GM21529 (cell line): ENCODE results near the gene IL3RA.
"Not testable (repeated sequence)": the region's sequence is repeated elsewhere in the genome, so short reads cannot be mapped to it uniquely, and the experiment has no call there.

Source experiments
- ATAC-seq: cut with Tn5 transposase; IDR thresholded peaks from one replicate; pipeline ENCODE4 v1.9.1; 2021; ENCODE audit not compliant: unreplicated experiment

Gene IL3RA

DNA sequence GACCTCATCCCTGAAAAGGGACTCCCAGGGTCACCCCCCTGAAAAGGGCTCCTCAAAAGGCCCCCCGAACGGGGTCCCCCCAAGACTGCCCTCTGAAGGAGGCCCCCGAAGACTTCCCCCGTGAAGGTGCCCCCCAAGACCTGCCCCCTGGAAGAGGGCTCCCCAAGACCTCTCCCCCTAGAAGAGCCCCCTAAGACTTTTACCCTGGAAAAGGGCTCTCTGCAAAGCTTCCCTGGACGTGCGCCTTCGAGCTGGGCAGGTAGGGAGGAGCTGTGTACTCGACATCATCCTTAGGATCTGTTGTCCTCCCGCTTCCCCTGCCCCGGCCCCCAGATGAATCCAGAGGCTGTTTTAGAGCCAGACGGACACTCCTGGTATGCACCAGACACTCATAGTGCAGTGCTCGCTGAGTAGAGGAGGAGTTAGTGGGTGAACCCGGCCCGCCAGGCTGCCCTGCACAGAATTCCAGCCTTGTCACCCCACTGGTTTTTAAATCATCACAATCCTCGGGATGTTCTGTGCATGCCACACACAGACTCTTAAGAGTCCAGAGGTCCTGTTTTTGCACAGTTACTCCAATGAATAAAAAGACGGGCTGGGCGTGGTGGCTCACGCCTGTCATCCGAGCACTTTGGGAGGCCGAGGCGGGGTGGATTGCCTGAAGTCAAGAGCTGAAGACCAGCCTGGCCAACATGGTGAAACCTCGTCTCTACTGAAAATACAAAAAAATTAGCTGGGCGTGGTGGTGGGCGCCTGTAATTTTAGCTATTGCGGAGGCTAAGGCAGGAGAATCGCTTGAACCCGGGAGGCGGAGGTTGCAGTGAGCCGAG is 61.1 kb downstream of the IL3RA start:
- no peak for ATAC-seq

DNA sequence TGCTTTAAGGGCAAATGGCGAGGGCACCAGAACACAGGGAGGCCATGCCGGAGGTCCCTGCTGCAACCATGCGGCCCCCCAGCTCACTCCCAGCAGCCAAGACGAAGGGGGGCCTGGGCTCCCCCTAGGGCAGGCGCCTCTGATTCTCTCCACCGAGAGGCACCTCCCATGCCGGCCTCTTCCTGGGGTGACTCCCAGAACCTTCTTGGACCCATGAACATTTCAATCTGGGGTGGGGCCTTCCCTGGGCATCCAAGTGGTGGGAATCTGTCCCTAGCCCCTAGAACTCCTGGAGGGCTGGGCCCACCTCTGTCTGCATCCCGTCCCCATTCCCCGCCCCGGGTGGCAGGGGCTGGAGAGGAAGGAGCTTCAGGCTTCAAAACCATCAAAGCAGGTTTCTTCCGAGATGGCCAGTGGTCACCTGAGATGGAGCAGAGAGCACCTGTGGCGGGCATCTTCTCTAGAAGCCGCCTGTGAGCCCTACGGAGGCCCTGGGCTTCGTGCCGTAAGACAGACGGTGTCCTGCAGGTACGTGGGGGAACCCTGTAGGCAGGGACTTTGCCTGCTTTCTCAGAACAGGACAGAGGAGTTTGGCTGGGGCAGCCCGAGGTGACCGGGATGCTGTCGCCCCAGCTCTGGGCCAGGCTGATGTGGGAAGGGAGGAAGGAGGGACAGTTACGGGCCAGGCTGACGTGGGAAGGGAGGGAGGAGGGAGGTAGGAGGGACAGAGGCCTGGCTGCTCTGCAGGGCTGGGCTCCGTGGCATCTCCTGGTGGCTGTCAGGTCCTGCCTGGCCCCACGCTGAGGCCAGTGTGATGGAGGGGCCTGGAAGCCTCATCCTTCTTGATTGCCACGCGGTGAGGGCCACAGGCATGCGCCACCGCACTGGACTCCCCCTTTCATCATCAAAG is 62.1 kb downstream of the IL3RA start:
- no peak for ATAC-seq

DNA sequence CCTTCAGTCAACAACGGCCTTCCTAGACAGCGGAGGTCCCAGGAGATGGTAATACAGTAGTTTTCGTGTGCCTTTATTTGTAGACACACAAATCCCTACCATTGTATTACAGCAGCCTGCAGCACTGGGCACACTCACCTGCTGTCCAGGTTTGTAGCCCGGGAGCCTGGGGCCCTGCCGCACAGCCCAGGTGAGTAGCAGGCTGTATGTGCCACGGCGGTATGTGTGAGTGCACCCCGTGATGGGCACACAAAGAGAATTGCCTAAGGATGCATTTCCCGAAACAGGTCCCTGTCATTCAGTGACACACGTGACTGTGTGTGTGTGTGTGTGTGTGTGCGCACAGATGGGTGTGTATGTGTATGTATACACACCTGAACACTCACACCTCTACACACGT is 63.5 kb downstream of the IL3RA start:
- no peak for ATAC-seq

DNA sequence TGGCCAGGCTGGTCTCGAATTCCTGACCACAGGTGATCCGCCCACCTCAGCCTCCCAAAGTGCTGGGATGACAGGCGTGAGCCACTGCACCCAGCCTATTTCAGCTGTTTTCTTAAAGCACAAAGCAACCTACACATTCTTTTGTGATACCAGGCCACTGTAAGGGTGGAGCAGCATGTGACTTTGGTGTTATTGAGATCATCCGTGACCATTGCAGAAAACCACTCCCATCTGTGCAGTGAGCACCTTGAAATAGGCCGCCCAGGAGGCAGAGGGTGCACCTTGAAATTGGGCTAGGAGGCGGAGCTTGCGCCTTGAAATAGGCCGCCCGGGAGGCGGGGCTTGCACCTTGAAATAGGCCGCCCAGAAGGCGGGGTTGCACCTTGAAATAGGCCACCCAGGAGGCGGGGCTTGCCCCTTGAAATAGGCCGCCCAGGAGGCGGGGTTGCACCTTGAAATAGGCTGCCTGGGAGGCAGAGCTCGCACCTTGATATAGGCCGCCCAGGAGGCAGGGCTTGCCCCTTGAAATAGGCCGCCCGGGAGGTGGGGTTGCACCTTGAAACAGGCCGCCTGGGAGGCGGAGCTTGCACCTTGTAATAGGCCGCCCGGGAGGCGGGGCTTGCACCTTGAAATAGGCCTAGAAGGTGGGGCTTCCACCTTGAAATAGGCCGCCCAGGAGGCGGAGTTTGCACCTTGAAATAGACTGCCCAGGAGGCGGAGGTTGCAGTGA is 64.3 kb downstream of the IL3RA start:
- ATAC-seq = no peak

DNA sequence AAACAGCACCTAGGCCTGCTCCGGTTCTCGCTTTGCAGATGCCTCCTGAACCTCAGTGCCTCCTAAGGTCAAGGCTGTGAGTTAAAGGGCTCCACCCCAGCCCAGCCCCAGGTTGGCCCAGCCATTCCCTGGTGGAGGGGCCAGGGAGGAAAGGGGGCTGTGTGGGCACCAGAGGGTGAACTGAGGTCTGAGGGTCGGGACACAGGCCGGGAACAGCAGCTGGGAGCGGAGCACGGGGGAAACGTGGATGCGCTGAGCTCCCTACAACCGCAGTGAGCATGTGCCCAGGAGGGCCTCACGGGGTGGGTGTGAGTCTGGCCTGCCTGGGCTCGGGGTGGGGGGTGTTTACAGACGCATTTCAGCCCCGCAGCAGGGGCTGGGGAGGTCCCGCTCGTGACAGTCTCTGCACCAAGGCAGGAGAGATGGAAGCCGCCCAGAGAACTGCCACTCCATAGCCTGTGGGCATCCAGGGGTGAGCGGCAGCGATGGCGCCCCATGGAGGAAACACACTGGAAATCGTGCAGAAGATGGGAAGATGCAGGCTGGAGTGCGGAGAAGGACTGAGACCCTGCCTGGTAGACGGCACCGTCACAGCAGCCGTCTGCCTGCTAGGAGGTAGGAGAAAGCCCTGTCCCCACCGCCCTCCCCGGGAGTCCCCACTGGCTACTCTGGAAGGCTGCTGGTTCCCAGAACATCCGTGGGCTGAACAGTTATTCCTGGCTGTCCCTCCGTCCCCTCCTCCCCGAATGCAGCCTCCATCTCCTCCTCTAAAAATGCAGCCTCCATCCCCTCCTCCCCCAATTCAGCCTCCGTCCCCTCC is 65.2 kb downstream of the IL3RA start:
- ATAC-seq = no peak

DNA sequence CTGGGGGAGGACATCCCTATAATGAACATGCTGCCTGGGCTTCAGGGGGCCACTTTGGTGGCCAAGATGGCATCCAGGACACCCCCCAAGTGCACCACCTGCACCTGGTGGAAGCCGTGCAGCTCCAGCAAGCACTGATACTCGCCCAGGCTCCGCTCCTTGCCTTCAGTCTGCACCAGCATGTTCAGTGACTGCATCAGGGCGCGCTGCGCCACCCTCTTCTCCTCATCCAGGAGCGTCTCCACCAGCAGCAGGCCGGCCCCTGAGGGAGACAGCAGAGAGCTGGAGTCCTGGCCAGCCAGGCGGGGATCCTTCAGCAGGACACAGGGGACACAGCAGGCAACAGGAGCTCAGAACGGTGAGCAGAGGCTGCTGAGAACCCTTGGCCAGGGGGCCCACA is 66.6 kb downstream of the IL3RA start:
- no peak for ATAC-seq

DNA sequence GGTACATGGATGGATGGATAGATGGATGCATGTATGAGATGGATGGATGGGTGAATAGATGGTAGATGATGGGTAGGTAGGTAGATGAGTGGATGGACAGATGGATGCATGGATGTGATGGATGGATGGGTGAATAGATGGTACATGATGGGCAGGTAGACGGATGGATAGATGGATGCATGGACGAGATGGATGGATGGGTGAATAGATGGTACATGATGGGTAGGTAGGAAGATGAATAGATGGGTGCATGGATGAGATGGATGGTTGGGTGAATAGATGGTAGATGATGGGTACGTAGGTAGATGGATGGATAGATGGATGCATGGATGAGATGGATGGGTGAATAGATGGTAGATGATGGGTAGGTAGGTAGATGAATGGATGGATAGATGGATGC is 67.3 kb downstream of the IL3RA start:
- not testable (repeated sequence) for ATAC-seq

DNA sequence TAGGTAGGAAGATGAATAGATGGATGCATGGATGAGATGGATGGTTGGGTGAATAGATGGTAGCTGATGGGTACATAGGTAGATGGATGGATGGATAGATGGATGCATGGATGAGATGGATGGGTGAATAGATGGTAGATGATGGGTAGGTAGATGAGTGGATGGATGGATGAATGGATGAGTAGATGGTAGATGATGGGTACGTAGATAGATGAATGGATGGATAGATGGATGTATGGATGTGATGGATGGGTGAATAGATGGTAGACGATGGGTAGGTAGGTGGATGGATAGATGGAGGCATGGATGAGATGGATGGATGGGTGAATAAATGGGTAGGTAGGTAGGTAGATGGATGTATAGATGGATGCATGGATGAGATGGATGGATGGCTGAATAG is 69.2 kb downstream of the IL3RA start:
- not testable (repeated sequence) for ATAC-seq

DNA sequence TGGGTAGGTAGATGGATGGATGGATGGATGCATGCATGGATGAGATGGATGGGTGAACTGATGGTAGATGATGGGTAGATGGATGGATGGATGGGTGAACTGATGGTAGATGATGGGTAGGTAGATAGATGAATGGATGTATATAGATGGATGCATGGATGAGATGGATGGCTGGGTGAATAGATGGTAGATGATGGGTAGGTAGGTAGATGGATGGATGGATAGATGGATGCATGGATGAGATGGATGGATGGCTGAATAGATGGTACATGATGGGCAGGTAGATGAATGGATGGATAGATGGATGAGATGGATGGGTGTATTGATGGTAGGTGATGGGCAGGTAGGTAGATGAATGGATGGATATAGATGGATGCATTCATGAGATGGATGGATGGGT is 70.5 kb downstream of the IL3RA start:
- no peak for ATAC-seq

DNA sequence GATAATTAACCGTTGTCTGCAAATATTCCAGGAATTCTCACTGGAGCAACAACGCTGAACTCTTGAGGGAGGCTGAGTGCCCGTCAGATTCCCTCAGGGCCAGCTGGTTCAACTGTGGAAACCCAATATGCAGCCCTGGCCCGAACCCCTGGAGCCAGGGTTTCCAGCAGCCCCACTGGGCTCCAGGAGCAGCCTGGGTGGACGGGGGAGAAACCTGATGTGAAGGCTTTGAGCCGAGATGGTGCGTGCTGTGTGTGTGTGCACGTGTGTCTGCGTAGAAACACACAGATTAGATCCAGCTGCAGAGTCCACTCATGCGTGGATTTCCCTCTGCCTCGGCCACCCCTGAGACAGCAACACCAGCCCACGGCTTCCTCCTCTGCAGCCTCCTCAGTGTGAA is 74.7 kb downstream of the IL3RA start:
- ATAC-seq = no peak

DNA sequence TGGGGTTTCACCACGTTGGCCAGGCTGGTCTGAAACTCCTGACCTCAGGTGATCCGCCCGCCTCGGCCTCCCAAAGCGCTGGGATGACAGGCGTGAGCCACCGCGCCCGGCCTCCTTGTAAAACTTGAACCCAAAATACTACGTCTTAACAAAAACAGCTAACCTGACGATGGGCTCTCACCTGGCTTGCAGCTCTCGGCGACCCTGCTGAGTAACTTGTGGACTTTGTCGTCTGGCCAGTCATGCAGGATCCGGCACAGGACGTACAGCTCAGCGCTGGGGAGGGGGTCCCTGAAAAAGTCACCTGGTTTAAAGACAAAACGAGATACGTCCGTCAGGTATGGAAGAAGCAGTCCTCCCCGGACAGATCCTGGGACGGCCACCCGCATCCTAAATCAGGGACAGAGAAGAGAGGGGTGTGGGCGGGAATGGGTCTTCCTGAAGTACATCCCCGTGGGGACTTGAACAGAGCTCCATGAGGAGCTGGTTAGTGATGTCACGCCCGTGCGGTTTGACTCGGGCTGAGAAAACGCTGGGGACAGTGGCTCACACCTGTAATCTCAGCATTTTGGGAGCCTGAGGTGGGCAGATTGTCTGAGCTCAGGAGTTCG is 76.1 kb downstream of the IL3RA start:
- no peak for ATAC-seq

DNA sequence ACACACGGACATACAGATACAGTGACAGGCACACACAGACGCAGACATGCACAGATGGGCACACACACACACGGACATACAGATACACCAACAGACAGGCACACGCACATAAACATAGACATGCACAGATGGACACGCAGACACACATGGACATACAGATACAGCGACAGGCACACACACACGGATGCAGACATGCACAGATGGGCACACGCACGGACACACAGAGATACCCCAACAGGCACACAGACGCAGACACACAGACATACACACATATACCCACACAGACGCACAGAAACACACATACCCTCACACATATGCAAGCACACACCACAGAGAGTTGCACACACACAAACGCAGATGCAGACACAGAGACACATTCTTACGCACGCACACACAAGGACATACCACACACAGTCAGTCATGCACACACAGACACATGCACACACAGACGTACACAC is 79.8 kb downstream of the IL3RA start:
- no peak for ATAC-seq

DNA sequence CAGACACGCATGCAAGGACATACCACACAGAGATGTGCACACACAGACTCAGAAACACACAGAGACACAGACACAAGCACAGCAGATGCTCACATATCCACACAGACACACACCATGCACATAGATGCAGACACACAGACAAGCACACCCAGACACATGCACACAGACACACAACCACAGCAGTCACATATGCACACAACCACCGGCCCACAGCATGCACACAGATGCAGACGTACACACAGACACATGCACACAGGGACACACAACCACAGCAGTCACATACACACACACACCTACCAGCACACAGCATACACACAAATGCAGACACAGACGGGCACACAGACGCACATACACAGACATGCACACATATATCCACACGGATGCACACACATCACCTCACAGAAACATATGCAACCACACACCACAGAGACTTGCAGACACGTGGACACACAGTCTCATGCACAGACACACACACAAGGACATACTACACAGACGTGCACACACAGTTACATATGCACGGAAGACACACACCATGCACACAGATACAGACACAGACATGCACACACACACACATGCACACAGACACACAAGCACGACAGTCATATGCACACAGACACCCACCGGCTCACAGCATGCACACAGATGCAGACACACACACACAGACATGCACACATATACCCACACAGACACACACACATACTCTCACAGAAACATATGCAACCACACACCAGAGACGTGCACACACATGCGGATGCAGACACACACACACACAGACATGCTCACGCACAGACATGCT is 80.6 kb downstream of the IL3RA start:
- ATAC-seq = no peak

DNA sequence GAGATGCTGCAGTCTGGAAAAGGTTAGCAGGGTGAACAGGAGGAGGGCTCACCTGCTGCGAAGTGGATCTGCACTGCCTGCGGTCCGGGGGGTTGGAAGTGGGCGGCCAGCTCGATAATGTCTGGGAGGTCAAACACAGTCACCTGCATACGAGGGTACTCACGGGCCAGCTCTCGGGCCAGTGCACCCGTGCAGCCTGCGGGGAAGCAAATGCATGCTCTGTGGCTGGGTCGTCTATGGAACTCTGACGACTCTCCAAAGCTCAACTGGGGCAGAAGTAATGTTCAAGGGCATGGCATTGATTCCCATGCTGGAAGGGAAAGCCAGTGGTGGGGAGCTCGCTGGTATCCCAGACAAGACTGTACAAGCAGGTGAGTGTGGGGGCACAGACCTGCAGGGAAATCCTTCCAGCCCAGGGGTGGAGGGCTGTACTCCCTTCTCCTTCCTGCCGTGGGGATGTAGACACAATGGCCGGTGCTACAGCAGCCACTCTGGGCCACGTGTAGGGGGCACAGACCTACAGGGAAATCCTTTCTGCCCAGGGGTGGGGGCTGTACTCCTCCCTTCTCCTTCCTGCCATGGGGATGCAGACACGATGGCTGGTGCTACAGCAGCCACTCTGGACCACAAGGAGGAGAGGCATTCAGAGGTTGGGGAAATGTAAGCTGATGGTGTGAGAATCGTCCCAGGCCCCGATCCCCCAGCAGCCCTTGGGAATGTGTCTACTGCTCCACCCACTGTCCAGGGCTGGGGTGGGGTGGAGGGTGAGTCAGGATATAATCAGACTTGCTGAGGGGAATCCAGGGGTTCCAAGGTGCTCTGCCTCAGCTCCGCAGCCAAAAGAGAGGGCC is 81.6 kb downstream of the IL3RA start:
- no peak for ATAC-seq

DNA sequence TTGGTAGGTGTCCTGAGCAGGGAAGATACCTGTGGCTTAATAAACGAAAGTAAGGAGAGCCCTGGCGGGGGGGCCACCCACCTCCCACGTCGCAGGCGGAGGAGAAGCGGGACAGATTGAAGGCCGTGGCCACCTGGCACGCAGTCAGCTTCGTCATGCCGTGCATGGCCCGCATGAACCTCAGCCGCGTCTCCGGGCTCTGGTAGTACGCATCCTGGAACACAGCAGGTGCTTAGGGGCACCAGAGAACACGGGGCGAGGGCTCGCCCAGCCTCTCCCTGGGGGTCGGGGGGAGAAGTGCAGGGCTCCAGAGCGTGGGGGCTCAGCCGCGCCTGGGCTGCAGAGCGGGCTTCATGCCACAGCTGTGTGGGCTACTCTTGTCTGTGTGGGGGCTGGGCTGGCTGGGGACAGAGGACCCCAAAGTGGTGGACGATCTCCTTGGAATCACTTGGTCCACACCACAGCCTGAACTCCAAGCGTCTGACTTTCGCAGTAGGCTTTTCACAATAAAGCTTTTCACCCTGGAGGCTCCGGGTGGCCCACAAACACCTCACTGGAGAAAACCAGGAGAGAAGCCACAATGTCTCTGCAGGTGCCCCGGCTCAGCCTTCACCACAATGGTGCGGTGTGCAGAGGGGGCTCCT is 82.4 kb downstream of the IL3RA start:
- no peak for ATAC-seq

DNA sequence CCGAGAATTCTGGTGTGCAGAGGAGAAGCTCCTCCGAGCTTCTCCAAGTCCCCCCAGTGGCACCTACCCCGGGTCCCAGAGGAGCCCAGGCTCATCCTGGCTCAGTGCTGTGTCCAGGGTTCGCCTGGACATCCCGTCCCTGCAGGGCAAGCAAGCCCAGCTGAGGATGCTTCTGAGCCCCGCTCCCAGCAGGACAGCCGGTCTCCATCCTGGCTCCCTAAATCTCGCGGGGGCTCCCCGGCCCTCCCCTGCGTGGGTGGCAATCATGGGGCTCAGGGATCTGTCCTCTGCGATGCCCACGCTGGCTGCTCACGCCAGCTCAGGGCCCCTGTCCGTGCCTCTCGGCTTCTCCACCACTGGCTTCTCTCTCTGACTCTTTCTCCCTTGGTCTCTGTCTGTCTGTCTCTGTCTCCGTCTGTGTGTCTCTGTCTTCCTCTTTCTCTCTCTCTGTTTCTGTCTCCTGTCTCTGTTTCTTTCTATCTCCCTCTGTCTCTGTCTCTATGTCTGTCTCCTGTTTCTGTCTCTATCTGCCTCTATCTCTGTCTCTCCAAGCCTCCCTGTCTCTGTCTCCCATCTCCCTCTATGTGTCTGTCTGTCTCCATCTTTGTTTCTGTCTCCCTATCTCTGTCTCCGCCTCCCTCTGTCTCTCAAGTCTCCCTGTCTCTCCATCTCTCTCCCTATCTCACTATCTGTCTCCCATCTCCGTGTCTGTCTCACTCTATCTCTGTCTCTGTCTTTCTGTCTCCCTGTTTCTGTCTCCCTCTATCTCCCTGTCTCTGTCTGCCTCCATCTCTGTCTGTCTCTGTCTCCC is 83.2 kb downstream of the IL3RA start:
- no peak for ATAC-seq

DNA sequence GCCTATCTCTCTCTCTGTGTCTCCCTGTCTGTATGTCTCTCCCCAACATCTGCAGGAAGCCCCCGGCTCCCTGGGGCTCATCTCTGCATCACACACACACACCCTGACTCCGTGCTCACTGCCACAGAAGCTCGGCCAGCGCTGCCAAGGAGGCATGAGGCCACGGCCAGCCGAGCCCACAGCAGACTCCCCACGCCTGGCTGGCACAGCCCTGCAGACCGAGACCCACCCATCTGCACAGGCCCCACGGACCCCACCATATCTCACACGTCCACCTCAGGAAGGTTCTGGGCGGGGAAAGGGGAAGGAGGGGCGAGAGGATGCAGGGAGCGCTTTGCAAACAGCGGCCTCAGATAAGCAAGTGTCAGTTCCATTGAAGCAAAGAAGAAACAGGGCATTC is 83.8 kb downstream of the IL3RA start:
- no peak for ATAC-seq
